Adrenal gland (tissue), 5 donors: ENCODE results near the gene NECAB2.

ENCODE experiments used
- CTCF ChIP-seq, 6 experiments: fragments of 450-650 bp in 4 of 6; fragments of 200-600 bp in 2 of 6; sonication (generic) in 1 of 6; IDR thresholded peaks; 1 replicate in 5 of 6; 2 replicates in 1 of 6; pipeline versions ENCODE4 v1.5.1 to v1.8.0; 2016 to 2021; ENCODE audit warnings: antibody characterized with exemption in 6 of 6, mild to moderate bottlenecking in 2 of 6, moderate library complexity in 1 of 6
- POLR2A ChIP-seq, 2 donors: fragments of 450-650 bp; IDR thresholded peaks; one replicate each; pipeline ENCODE4 v1.6.1; 2017; ENCODE audit warnings: antibody characterized with exemption in 2 of 2, mild to moderate bottlenecking in 2 of 2, moderate library complexity in 1 of 2
- donor health status: DM: no; HTN: no; CAD: no.

- peak in 1 of 6 experiments; percentile 3 for TF ChIP-seq CTCF (IDR thresholded peaks at IDR 0.05)
- TF ChIP-seq POLR2A (IDR thresholded peaks at IDR 0.05) = no peak
Measured at GRCh38 chr16:83968306-83968851, 335 bp downstream of the NECAB2 start.
